GM23248 (cell line): Measurements from ENCODE around the gene AKAP13. TPM values are rescaled to one million over a fixed set of nuclear protein-coding genes. Genes with fewer than 3 reads are reported as not detected.

Source experiments
- DNase-seq: peaks from one replicate; pipeline ENCODE4 v3.0.0-alpha.2; 2015
- H2AFZ ChIP-seq: fragments of 200-600 bp; sonication (generic); 2 replicates; pipeline ENCODE4 v1.6.1; 2016; ENCODE audit warnings: antibody characterized with exemption
- H3F3A ChIP-seq: fragments of 200-600 bp; sonication (generic); 2 replicates; pipeline ENCODE4 v1.6.1; 2016; ENCODE audit warnings: mild to moderate bottlenecking, antibody characterized with exemption, mixed run types; ENCODE audit not compliant: insufficient read depth
- H3K27ac ChIP-seq: fragments of 200-600 bp; sonication (generic); 2 replicates; pipeline ENCODE4 v1.5.1; 2016; ENCODE audit warnings: mild to moderate bottlenecking
- H3K27me3 ChIP-seq: fragments of 200-600 bp; sonication (generic); replicated peaks from 2 replicates; pipeline ENCODE4 v1.6.1; 2016; ENCODE audit warnings: mild to moderate bottlenecking; ENCODE audit not compliant: insufficient read depth
- H3K36me3 ChIP-seq: fragments of 200-600 bp; sonication (generic); 2 replicates; pipeline ENCODE4 v1.6.1; 2016; ENCODE audit warnings: low read depth, mild to moderate bottlenecking
- H3K4me1 ChIP-seq: fragments of 200-600 bp; sonication (generic); 2 replicates; pipeline ENCODE4 v1.6.1; 2016; ENCODE audit warnings: mild to moderate bottlenecking; ENCODE audit not compliant: insufficient read depth
- H3K4me2 ChIP-seq: fragments of 200-600 bp; sonication (generic); one replicate; pipeline ENCODE4 v1.6.1; 2016; ENCODE audit warnings: mild to moderate bottlenecking; ENCODE audit not compliant: unreplicated experiment
- H3K4me3 ChIP-seq: fragments of 200-600 bp; sonication (generic); 2 replicates; pipeline ENCODE4 v1.5.1; 2016; ENCODE audit warnings: mild to moderate bottlenecking
- H3K79me2 ChIP-seq: fragments of 200-600 bp; sonication (generic); 2 replicates; pipeline ENCODE4 v1.6.1; 2016; ENCODE audit warnings: mild to moderate bottlenecking; ENCODE audit not compliant: insufficient read depth
- H3K9ac ChIP-seq: fragments of 200-600 bp; sonication (generic); 2 replicates; pipeline ENCODE4 v1.6.1; 2016; ENCODE audit warnings: mild to moderate bottlenecking
- H3K9me2 ChIP-seq: fragments of 200-600 bp; sonication (generic); 2 replicates; pipeline ENCODE4 v1.6.1; 2016; ENCODE audit warnings: mixed run types, mild to moderate bottlenecking, moderate library complexity; ENCODE audit not compliant: insufficient read depth
- H3K9me3 ChIP-seq: fragments of 200-600 bp; sonication (generic); one replicate; pipeline ENCODE4 v1.6.1; 2017; ENCODE audit warnings: low read depth
- H4K20me1 ChIP-seq: fragments of 200-600 bp; sonication (generic); 2 replicates; pipeline ENCODE4 v1.6.0; 2016; ENCODE audit not compliant: insufficient read depth
- EZH2 ChIP-seq: fragments of 200-600 bp; sonication (generic); IDR thresholded peaks from 2 replicates; pipeline ENCODE4 v1.6.1; 2018; ENCODE audit warnings: antibody characterized with exemption, mild to moderate bottlenecking; ENCODE audit not compliant: insufficient read depth, poor library complexity, severe bottlenecking
- EZH2phosphoT487 ChIP-seq: fragments of 200-600 bp; sonication (generic); IDR thresholded peaks from 2 replicates; pipeline ENCODE4 v1.6.1; 2018; ENCODE audit warnings: antibody characterized with exemption, moderate library complexity, mild to moderate bottlenecking, low read depth; ENCODE audit not compliant: insufficient read depth
- WGBS, 2 experiments: methylation state at CpG; one replicate each; pipeline ENCODE4 v1.1.6; 2015 to 2017; ENCODE audit warnings: low lambda C conversion rate in 2 of 2, low coverage in 1 of 2; ENCODE audit errors: missing lambda C conversion rate in 2 of 2; 5-methylcytosine and 5-hydroxymethylcytosine counted together
- in situ Hi-C: fragments of 300-500 bp; cut with MboI; formaldehyde crosslinking; loops from 2 replicates; pipeline ENCODE4 v1.15.0; 2020
- polyA plus RNA-seq: library from polyadenylated mRNA; unstranded; fragments of >200 nt; fragmentation: Nextera tagmentation; extraction: Ambion mirVana; gene quantifications from 2 replicates; pipeline ENCODE4 v1.2.1, GENCODE V29; 2016
- total RNA-seq: library from RNA; depleted of rRNA; stranded (reverse); fragments of >200 nt; shearing (Covaris generic); gene quantifications from 2 replicates; pipeline ENCODE4 v1.2.3, GENCODE V29; 2014

AKAP13 gene
- total and polyA plus RNA-seq, 2 experiments from 2014 or later = 26.5 to 27.7 TPM

- no peaks in the 10 kb centered on the region for H3K27me3 ChIP-seq
- H3K27ac ChIP-seq = no peak overlapping the region
- no peaks in the 10 kb centered on the region for H3K4me1 ChIP-seq
- no peak overlapping the region for H3K9ac ChIP-seq
- no peak overlapping the region for H2AFZ ChIP-seq
- 57 to 58% methylated on average over 10 of the region's 10 CpGs for WGBS, 2 experiments
- no peaks in the 10 kb centered on the region for H3K36me3 ChIP-seq
- no peak for TF ChIP-seq EZH2phosphoT487
- TF ChIP-seq EZH2 = no peak
- H3F3A ChIP-seq = no peaks in the 10 kb centered on the region
- no peak overlapping the region for H3K4me3 ChIP-seq
- no peak for DNase-seq
- peaks cover 2% of the 10 kb centered on the region for H3K79me2 ChIP-seq
- no peaks in the 10 kb centered on the region for H3K9me2 ChIP-seq
- no peak overlapping the region for H3K4me2 ChIP-seq
- in situ Hi-C loops = no loop called here
- no peaks in the 10 kb centered on the region for H3K9me3 ChIP-seq
- H4K20me1 ChIP-seq = no peaks in the 10 kb centered on the region
Observed at GRCh38 chr15:85778107-85778776, 397.8 kb downstream of the AKAP13 start.

- Histone ChIP-seq H3K4me1 (no peaks in the 10 kb centered on the region), H3K4me3 (no peak overlapping the region), H2AFZ (no peak overlapping the region), H3K9me2 (no peaks in the 10 kb centered on the region), H3K79me2 (peaks cover 12% of the 10 kb centered on the region), H4K20me1 (no peaks in the 10 kb centered on the region), H3K36me3 (no peaks in the 10 kb centered on the region), H3K4me2 (no peak overlapping the region), H3F3A (no peaks in the 10 kb centered on the region), H3K27ac (no peak overlapping the region), H3K9ac (no peak overlapping the region), H3K9me3 (no peaks in the 10 kb centered on the region), H3K27me3 (no peaks in the 10 kb centered on the region)
- 63 to 80% methylated on average over 1 of the region's 1 CpG for WGBS, 2 experiments
- no peak for TF ChIP-seq EZH2
- no peak for TF ChIP-seq EZH2phosphoT487
- DNase-seq = no peak
- in situ Hi-C loops = no loop called here
Observed at GRCh38 chr15:85779249-85779648, 398.8 kb downstream of the AKAP13 start.

GRCh38 chr15:85780225-85780985, 400.0 kb downstream of the AKAP13 start:
- no peak overlapping the region for H3K27ac ChIP-seq
- no peaks in the 10 kb centered on the region for H3K9me3 ChIP-seq
- no peaks in the 10 kb centered on the region for H4K20me1 ChIP-seq
- no peak for DNase-seq
- peaks cover 18% of the 10 kb centered on the region for H3K79me2 ChIP-seq
- H3K36me3 ChIP-seq = no peaks in the 10 kb centered on the region
- no peak overlapping the region for H3K4me3 ChIP-seq
- no peak overlapping the region for H2AFZ ChIP-seq
- no peak overlapping the region for H3K9ac ChIP-seq
- peaks cover 4% of the 10 kb centered on the region for H3K4me1 ChIP-seq
- H3K27me3 ChIP-seq = no peaks in the 10 kb centered on the region
- H3K9me2 ChIP-seq = no peaks in the 10 kb centered on the region
- in situ Hi-C loops = no loop called here
- H3K4me2 ChIP-seq = no peak overlapping the region
- H3F3A ChIP-seq = 0 out of 2 replicates have a peak, but pooled peaks cover 4% of the 10 kb centered on the region
- 75 to 78% methylated on average over 8 of the region's 8 CpGs for WGBS, 2 experiments
- TF ChIP-seq EZH2 (no peak), EZH2phosphoT487 (no peak)

GRCh38 chr15:85781099-85781498, 400.7 kb downstream of the AKAP13 start:
- H3K36me3 ChIP-seq = no peaks in the 10 kb centered on the region
- 94 to 98% methylated on average over 7 of the region's 7 CpGs for WGBS, 2 experiments
- no peak for TF ChIP-seq EZH2
- TF ChIP-seq EZH2phosphoT487 = no peak
- no peak overlapping the region for H3K4me3 ChIP-seq
- no peaks in the 10 kb centered on the region for H3K9me2 ChIP-seq
- no peak overlapping the region for H3K4me2 ChIP-seq
- in situ Hi-C loops = no loop called here
- H2AFZ ChIP-seq = no peak overlapping the region
- DNase-seq = no peak
- H3K27me3 ChIP-seq = no peaks in the 10 kb centered on the region
- H3K27ac ChIP-seq = no peak overlapping the region
- peaks cover 18% of the 10 kb centered on the region for H3K79me2 ChIP-seq
- peaks cover 10% of the 10 kb centered on the region for H3K4me1 ChIP-seq
- no peaks in the 10 kb centered on the region for H3K9me3 ChIP-seq
- H3F3A ChIP-seq = peaks cover 5% of the 10 kb centered on the region; the same call in 1 of the 2 replicates
- no peaks in the 10 kb centered on the region for H4K20me1 ChIP-seq
- no peak overlapping the region for H3K9ac ChIP-seq
